SHP77 (cell line): ENCODE measurements around the gene RYK.
"Not testable (repeated sequence)": the region's sequence is repeated elsewhere in the genome, so short reads cannot be mapped to it uniquely, and the experiment has no call there.

Experiments
- DNase-seq, 2 experiments: peaks; one replicate each; lab custom pipeline; 2025; lab: John Stamatoyannopoulos, UW

The RYK gene

GRCh38 chr3:134253475-134254226, 3.0 kb upstream of the RYK start:
- DNase-seq = no peak

- no peak for DNase-seq
Measured at GRCh38 chr3:134252766-134253165, 2.1 kb upstream of the RYK start.

GRCh38 chr3:134251731-134252391, 1.2 kb upstream of the RYK start:
- no peak for DNase-seq

GRCh38 chr3:134249935-134250716, 533 bp downstream of the RYK start:
- DNase-seq = peak; percentile 11 to 31

- no peak for DNase-seq
Measured at GRCh38 chr3:134249296-134249841, 1.3 kb downstream of the RYK start.

- DNase-seq = no peak
Measured at GRCh38 chr3:134244921-134245320, 5.7 kb downstream of the RYK start.

- DNase-seq = no peak
Measured at GRCh38 chr3:134242649-134243617, 7.7 kb downstream of the RYK start.

- DNase-seq = no peak
Measured at GRCh38 chr3:134239538-134239937, 11.1 kb downstream of the RYK start.

GRCh38 chr3:134237454-134238145, 13.1 kb downstream of the RYK start:
- DNase-seq = no peak

- no peak for DNase-seq
Measured at GRCh38 chr3:134236505-134237170, 14.0 kb downstream of the RYK start.

GRCh38 chr3:134235577-134236076, 15.0 kb downstream of the RYK start:
- DNase-seq = no peak

GRCh38 chr3:134232951-134233350, 17.7 kb downstream of the RYK start:
- no peak for DNase-seq

- no peak for DNase-seq
Measured at GRCh38 chr3:134232151-134232550, 18.5 kb downstream of the RYK start.

- DNase-seq = no peak
Measured at GRCh38 chr3:134231131-134231530, 19.5 kb downstream of the RYK start.

- no peak for DNase-seq
Measured at GRCh38 chr3:134229038-134229437, 21.6 kb downstream of the RYK start.

GRCh38 chr3:134228479-134228878, 22.2 kb downstream of the RYK start:
- no peak for DNase-seq

- DNase-seq = no peak
Measured at GRCh38 chr3:134228035-134228434, 22.6 kb downstream of the RYK start.

GRCh38 chr3:134224796-134225156, 25.9 kb downstream of the RYK start:
- DNase-seq = not testable (repeated sequence)

GRCh38 chr3:134222835-134223234, 27.8 kb downstream of the RYK start:
- DNase-seq = no peak

- DNase-seq = no peak
Measured at GRCh38 chr3:134216851-134217250, 33.8 kb downstream of the RYK start.
